HG03066 (cell line): ENCODE data around the gene EXOC4.

Experiments
- ATAC-seq: cut with Tn5 transposase; IDR thresholded peaks from one replicate; pipeline ENCODE4 v1.9.1; 2021; ENCODE audit warnings: low read depth; ENCODE audit not compliant: unreplicated experiment

EXOC4 gene

GRCh38 chr7:133412942-133413341, 160.1 kb downstream of the EXOC4 start:
- ATAC-seq, result no peak

GRCh38 chr7:133419041-133419440, 166.2 kb downstream of the EXOC4 start:
- no peak for ATAC-seq

- ATAC-seq, result no peak
Measured at GRCh38 chr7:133423618-133424017, 170.7 kb downstream of the EXOC4 start.

- ATAC-seq, result no peak
Measured at GRCh38 chr7:133428326-133428725, 175.4 kb downstream of the EXOC4 start.

GRCh38 chr7:133428876-133429275, 176.0 kb downstream of the EXOC4 start:
- no peak for ATAC-seq

- no peak for ATAC-seq
Measured at GRCh38 chr7:133429371-133429770, 176.5 kb downstream of the EXOC4 start.

- no peak for ATAC-seq
Measured at GRCh38 chr7:133431134-133431724, 178.4 kb downstream of the EXOC4 start.

- ATAC-seq, result no peak
Measured at GRCh38 chr7:133433165-133433812, 180.4 kb downstream of the EXOC4 start.

GRCh38 chr7:133434246-133434865, 181.5 kb downstream of the EXOC4 start:
- ATAC-seq, result no peak

- no peak for ATAC-seq
Measured at GRCh38 chr7:133436014-133436428, 183.1 kb downstream of the EXOC4 start.

GRCh38 chr7:133437544-133437943, 184.7 kb downstream of the EXOC4 start:
- ATAC-seq, result no peak

- ATAC-seq, result no peak
Measured at GRCh38 chr7:133442818-133443217, 189.9 kb downstream of the EXOC4 start.

GRCh38 chr7:133445617-133446016, 192.7 kb downstream of the EXOC4 start:
- ATAC-seq, result no peak

- no peak for ATAC-seq
Measured at GRCh38 chr7:133448012-133448411, 195.1 kb downstream of the EXOC4 start.

- no peak for ATAC-seq
Measured at GRCh38 chr7:133452577-133452976, 199.7 kb downstream of the EXOC4 start.

GRCh38 chr7:133458688-133459087, 205.8 kb downstream of the EXOC4 start:
- ATAC-seq, result no peak

GRCh38 chr7:133461421-133461820, 208.5 kb downstream of the EXOC4 start:
- ATAC-seq, result no peak

GRCh38 chr7:133475655-133476054, 222.8 kb downstream of the EXOC4 start:
- ATAC-seq, result no peak

GRCh38 chr7:133477791-133478190, 224.9 kb downstream of the EXOC4 start:
- ATAC-seq, result no peak

- ATAC-seq, result no peak
Measured at GRCh38 chr7:133478591-133479135, 225.8 kb downstream of the EXOC4 start.

GRCh38 chr7:133479456-133480065, 226.7 kb downstream of the EXOC4 start:
- no peak for ATAC-seq
